GM18861 (cell line): ENCODE results near the gene MAP3K3.

ENCODE experiments used
- ATAC-seq: cut with Tn5 transposase; IDR thresholded peaks from one replicate; pipeline ENCODE4 v1.9.1; 2021; ENCODE audit not compliant: unreplicated experiment

MAP3K3 gene

DNA sequence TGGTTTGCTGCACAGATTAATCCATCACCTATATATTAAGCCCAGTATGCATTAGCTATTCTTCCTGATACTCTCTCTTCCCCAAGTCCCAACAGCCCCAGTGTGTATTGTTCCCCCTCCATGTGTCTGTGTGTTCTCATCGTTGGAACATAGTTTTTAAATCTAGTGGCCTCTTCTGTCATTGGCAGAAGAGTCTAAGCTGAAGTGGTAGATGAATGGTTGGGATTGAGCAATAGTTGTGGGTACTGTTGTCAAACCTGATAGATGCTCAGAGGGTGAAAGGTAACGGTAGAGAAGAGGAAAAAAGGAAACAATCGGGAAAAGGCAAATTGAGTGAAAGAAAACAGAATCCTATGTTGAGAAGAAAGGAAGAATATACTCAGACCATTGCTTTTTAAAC is 29.9 kb downstream of the MAP3K3 start:
- no peak for ATAC-seq

DNA sequence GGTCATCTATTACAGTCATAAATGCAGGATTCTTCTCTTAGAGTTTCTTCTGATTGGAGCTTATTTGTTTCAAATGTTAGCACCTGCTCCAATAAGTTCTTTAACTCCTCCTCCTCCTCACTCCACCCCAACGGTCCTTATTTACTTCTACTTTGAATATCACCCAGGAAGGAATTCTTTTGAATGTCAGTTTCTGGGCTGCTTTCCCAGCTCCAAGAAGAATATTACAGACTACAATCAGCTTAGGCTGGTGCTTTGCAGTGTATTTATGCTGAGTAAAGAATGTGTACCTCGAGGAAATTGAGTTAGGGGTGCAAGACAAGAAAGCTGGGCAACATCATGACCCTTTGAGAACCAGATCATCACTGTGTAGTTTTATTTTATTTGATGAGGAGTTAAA is 30.8 kb downstream of the MAP3K3 start:
- ATAC-seq = no peak

DNA sequence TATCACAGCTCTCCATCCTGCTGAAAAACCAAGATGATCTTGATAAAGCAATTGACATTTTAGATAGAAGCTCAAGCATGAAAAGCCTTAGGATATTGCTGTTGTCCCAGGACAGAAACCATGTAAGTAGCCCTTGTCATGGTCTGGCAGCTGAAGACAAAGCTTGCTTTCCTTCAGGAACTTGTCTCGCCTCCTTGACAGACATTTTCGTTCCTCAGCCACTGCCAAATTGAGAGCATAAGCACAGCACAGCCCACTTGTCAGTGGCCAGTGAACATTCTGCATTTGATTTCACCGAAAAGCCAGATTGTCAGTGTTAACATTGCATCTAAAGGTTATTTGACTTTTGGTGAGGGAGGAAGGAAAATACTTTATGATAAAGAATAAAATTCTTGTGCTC is 35.6 kb downstream of the MAP3K3 start:
- ATAC-seq = no peak

DNA sequence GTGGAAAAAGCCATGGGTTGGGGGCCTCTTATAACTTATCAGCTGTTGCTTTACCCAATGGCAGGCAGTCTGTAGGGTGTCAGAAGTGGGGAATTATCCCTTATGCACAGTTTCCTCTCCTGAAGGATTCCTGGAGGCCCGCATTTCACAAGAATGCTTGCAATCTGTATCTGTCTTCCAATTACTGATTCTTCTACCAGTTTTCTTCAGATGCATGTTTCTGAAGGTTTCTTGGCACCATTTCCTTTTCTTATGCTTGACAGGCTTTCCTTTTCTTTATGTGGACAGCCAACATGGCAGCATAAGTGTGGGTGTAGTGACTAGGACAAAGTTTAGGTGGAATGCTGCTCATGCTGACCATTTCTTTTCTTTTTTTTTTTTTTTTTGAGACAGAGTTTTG is 36.1 kb downstream of the MAP3K3 start:
- ATAC-seq = no peak

DNA sequence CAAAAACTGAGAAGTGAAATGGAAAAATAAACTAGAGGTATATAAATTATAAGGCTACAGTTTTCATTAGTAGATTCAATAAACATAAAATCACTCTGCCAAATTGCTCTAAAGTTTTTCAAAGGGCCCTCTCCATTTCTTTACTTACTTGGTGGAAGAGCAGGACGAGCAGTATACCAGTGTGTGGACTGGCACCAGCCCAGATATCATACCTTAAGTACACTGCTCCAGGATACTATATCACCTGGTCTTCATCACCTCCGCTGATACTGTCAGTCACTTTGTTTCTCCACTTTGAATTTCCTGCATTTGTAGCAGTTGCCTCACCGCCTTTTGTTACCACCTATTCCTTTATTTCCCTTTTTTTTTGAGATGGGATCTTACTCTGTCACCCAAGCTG is 37.6 kb downstream of the MAP3K3 start:
- no peak for ATAC-seq

DNA sequence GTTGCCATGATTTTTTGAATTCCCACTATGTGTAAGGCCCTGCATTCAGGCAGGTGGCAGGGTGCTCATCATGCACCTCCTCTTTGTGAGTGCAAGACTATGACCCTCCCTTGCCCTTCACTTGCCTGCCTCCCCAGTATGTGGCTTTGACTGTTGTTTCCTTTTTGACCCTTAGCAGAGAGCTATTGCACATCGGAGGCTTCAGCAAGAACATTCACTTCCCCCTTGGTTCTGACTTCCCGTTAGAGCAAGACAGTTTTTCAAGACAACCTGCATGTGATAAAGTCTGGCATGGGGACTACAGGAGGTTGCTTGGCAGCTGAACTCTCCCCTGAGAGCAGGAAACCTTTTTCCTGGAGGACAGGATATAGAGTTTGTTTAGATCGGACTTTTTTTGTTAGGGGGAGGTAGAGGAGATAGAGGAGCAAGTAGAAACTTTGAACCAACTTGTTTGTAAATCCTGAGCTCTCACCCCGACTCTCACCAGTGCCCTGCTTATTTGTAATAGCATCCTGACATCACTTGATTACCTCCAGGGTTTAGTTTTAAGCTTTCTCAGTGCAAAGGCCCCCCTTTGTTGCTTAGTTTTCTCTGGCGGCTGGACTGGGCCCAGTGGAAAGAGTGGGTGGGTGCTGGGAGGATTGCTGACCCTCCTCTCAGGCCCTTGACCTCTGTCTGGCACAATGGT is 43.5 kb downstream of the MAP3K3 start:
- no peak for ATAC-seq

DNA sequence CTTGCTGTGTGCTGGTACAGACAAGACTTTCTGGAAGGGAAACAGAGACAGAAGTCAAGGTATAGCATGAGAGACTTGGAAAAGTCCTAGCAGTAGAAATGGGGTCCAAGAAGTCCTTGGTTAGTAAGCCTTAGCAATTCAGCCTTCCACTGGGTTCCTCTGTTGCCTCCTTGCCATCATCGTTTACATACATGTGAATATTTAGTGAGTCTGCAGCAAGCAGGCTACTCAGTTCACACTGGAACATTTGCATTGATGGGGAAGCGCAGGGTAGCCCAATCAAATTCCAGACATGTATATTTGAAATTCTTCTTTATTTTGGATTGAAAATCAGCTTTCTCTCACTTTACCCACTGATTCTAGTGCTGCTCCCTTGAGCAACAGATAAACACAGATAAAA is 50.6 kb downstream of the MAP3K3 start:
- no peak for ATAC-seq

DNA sequence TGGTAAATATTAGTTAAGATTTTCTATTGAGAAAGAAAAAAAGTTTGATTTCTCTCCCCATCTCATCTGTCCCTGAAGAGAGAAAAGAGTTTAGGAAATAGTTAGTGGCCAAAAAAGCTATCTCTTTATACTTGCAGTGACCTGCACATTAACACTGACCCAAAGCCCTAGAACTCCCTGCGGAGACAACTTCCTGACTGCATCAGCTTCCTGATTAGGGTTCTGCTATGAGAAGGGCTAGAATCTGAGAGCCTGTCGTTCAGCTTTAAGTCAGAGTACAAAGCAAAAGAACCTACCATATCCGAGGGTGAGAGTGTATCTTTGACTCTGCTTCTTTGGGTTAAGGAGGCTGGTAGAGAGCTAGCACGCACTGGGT is 53.0 kb downstream of the MAP3K3 start:
- no peak for ATAC-seq

DNA sequence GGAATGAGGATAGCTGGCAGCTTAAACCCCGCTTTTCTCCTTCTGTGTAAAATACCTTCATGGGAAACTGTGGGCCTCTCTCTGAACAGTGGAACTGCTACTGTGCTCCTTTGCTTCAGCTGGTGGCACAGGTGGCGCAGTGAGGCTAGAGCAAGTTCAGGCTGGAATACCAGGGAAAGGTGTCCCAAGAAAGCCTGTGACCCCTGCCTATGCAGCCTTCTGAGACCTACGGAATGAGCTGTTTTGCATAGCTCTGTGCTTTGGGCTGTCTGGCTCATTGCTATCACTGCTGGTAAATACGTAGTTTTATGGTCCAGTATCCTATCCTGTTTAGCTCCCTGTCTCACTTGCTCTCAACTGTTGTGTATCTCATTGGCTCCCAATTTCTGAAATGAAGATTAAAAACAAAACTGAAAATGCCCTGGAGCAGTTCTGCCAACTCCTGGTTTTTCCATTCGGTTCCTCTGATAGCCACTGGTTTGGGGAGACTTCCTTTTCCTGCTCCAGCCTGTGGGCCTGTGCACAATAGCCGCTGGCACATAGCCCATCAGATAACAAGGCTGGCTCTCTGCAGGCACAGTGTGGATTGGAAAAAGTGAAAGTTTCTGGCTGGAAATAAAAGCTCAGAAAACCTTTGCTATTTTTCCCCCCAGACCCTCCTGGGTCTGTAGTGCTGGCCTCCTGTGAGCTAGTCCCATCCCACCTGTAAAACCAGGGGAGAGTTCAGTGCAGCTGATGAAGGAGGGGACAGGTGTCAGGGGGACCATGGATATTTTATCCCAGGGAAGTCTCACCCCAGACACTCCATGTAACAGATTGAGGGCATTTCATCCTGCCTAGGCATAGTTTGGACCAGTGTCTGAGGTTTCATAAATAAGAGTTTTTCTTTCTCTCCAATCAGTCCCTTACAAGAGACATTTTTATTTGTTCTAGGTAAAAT is 53.7 kb downstream of the MAP3K3 start:
- ATAC-seq = no peak

DNA sequence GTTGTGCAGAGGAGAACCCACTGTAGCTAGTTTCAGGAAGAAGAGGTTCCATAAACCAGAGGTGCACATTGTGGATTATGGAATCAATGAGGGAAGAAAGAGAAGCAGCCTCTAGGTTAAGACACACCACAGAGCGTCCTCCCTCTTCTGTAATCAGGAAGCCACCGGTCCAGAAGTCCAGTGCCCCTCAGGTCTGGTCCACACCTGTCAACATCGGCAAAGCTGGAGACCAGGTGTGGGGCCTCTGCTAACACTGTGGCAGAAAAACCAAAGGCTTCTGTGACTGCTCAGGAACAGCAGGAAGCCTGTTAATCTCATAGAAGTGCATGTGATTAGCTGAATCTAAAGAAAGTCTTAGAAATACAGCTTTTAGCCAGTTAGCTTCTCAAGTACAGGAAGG is 54.4 kb downstream of the MAP3K3 start:
- ATAC-seq = no peak

DNA sequence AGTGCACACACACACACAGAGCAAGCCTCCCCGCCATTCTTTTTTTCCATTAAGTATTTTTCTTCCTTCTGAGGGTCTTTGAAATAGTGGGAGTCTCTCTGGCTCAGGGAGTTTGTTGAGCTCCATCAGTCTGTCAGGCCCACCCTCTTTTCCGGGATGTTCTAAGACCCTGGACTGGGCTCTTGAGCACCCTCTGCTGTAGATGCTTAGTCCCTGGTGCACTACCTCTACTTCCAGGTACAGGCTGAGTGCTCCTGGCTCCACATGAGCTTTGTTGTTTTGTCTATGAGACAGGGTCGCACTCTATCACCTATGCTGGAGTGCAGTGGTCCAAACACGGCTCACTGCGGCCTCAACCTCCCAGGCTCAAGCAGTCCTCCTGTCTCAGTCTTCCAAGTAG is 57.0 kb downstream of the MAP3K3 start:
- no peak for ATAC-seq

DNA sequence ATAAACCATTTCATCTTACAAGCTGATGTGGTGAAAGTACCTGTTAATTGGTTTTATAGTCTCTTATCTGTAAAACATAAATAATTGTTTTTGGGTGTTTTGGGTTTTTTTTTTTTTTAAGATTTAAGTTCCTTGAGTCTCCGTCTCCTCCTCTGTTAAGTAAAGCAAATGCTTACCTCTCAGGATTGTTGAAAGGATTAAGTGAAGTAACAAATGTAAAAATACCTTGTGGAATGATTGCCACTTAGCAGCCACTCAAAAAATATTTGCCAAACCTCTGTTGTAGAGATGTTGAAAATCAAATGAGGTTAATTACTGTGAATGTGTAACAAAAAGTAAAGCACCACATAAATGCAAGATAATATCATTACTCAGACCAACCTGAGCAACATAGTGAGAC is 58.5 kb downstream of the MAP3K3 start:
- no peak for ATAC-seq

DNA sequence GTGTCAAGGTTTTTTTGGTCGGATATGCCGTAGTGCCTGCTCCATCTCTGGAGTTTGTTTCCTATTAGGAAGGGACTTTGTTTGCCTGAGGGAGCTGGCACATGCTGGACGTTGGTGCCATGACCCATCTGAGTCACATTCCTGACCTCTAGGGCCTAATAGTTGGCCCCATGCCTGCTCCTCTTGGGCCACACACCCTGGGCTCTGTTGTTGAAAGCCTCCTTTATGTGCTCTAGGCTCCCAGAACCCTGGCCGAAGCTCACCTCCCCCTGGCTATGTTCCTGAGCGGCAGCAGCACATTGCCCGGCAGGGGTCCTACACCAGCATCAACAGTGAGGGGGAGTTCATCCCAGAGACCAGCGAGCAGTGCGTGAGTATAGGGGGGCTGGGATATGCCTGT is 59.3 kb downstream of the MAP3K3 start:
- no peak for ATAC-seq

DNA sequence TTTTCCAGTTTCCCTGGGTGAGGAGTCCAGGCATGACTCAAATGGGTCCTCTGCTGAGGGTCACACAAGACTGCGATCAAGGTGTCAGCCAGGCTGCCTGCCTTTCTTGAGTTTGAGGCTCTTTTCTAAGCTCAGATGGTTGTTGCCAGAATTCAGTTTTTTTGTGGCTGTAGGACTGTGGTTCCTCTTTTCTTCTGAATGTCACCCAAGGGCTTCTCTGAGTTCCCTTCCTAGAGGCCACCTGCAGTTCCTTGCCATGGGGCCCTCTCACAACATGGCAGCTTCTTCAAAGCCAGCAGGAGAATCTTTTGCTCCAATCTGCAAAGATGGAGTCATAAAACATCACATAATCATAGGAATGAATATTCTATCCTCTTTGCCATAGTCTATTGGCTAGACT is 60.2 kb downstream of the MAP3K3 start:
- no peak for ATAC-seq

DNA sequence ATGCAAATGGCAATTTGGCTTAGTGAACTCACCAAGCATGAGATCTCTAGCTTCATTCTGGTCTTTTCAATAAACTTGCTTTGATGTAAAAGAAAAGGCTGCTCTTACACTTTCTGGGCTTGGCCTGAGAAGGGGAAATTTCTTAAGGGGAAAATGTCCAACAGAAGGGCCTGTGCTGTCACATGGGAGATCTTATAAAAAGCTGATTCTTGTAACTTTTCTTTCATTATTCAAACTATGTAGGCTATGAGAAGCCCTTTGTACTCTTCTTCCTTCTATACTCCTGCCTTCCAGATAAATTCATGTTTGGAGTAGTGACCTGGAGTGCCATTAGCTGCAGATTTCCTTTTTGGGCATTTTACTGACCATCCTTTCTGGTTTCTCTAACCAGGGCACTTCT is 60.8 kb downstream of the MAP3K3 start:
- no peak for ATAC-seq

DNA sequence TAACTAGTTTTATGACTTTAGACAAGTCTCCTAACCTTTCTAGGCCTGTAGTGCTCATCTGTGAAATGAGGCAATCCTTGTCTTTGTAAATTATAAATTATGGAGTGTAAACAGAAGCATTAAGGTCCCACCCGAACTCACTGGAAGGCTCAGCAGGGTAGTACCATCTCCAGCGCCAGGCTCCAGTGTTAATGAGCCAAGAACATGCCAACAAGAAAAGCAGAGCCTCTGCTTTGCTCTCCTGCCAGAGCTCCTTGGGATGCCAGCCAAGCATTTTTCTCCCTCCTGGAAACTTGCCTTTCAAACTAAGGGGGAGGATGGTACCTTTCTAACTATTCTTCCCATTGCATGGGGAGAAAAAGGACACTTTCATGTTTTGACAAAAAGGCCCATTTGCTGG is 62.8 kb downstream of the MAP3K3 start:
- no peak for ATAC-seq

DNA sequence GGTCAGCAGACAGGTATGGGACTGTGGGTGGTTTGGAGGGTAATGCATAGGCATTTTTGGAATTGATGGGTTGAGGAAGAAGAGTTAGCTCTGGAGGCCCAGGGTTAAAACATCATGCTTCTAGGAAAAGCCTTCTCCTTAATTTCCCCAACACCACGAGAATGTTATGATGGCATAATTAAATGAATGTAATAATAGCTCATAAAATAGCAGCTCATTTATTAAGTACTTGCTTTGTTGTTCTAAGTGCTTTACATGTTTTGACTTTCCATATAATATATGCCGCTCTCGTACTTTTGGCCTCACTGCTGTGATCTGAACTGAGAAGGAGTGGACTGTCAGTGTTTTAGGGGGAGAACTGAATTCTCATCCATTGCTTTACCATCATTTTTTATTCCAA is 63.4 kb downstream of the MAP3K3 start:
- no peak for ATAC-seq

DNA sequence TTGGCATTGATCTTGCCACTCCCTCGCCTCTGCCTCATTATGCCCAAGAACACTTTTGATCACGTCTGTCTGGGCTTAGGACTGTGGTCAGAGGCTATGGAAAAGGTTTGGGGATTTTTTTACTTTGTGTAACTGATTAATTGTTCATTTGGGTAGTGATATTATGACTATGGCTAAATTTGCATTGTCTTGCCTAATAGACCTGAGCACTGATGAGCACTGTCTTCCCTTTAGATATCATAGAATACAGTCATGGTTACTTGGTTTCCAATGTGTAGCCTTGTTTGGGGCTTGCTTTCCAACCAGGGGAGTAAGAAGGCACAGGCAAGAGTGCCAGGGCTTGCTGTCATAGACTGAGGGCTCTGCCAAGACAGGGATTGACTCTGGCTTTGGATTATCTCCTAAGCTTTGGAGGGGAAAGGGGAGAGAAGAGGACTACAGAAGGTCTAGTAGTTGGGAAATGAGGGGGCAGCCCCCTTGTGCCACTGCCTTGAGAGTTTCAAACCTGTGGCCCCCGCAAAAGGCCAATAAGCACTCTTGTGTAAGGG is 64.0 kb downstream of the MAP3K3 start:
- ATAC-seq = no peak

DNA sequence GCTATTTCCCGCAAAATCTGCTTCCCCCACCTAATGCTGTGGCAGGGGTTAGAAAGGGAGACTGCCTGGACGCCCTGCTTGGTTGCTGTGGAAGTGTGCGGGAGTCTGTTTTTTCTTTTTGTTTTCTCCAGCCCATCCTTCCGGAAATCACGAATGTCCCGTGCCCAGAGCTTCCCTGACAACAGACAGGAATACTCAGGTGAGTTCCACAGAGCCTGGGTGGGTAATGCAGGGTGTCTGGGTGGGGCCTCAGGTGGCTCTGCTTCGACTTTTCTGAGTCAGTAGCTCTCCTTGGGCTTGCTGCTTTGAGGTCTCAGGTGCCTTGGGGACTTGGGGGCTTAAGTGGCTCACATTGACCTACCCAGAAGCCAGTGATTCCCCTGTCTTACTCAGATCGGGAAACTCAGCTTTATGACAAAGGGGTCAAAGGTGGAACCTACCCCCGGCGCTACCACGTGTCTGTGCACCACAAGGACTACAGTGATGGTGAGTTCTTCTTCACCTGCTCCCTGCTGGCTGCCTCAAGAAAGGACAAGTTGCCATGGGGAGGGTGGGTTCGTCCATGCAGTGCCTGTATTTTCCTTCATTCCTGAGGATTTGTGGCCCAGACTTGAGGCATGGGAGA is 66.3 kb downstream of the MAP3K3 start:
- no peak for ATAC-seq

DNA sequence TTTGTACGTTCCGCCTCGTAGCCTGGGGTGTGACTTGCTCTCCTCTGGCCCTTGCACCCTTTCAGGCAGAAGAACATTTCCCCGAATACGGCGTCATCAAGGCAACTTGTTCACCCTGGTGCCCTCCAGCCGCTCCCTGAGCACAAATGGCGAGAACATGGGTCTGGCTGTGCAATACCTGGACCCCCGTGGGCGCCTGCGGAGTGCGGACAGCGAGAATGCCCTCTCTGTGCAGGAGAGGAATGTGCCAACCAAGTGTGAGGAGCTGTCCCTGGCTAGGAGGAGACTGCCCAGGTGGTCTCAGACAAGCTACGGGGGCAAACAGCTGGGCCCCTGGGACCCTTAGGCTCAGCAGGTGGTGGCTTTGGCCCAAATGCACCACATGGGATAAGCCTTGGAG is 67.3 kb downstream of the MAP3K3 start:
- ATAC-seq = no peak

DNA sequence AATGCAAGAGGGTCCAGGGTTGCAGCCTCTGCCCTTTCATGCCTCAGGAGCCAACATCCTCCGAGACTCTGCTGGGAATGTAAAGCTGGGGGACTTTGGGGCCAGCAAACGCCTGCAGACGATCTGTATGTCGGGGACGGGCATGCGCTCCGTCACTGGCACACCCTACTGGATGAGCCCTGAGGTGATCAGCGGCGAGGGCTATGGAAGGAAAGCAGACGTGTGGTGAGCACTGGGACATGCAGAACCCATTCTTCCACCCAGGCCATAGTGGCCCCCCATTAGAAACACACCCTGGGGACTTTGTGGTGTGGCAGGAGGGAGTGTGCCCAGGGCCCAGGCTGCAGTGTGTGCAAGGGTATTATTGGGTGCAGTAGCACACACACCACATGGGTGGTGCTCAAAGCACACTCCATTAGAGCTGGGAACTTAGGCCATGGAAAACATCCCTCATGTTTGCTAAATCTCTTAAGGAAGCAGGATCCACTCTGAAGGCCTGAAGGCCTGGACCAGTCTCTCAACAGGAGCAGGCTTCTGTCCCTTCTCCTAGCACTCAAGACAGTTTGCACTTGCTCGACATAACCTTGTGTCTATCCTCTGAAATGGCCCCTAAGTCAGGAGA is 70.1 kb downstream of the MAP3K3 start:
- no peak for ATAC-seq
